K562 (cell line): ENCODE measurements around the gene TMEM191B. TPM values are rescaled to one million over a fixed set of nuclear protein-coding genes. Genes with fewer than 3 reads are reported as not detected.
"Not testable (repeated sequence)": the region's sequence is repeated elsewhere in the genome, so short reads cannot be mapped to it uniquely, and the experiment has no call there.

Experiments
- ATAC-seq: fragments of 200-7000 bp; cut with Tn5 transposase; 3 replicates; pipeline ENCODE4 v1.9.1; 2020; ENCODE audit warnings: moderate library complexity
- BruUV-seq: library from RNA; stranded (reverse); fragments of 400-500 nt; replicated peaks from 2 replicates; lab custom pipeline; 2021; lab: Mats Ljungman, UMichigan
- CTCF ChIA-PET: fragments of 300-600 bp; formaldehyde crosslinking; extraction: SDS; loops from one replicate; lab custom pipeline; 2021; ENCODE audit warnings: low intra/inter-chr PET ratio; lab: Yijun Ruan, JAX
- POLR2A ChIA-PET: fragments of 300-600, 350-650 bp; sonication (Branson Sonifier 250); formaldehyde crosslinking; extraction: SDS; loops from one replicate; lab custom pipeline; 2021; ENCODE audit warnings: antibody characterized with exemption, inconsistent platforms; lab: Yijun Ruan, JAX
- DNase-seq, 4 experiments: peaks; one replicate each; pipeline versions ENCODE4 v3.0.0 to v3.0.0-alpha.2; 2011 to 2018; ENCODE audit warnings: low spot score in 3 of 4, mixed read lengths in 3 of 4; ENCODE audit errors: extremely low read depth in 1 of 4
- FAIRE-seq: peaks from 2 replicates; lab custom pipeline; 2011; peaks lifted over from hg19 to GRCh38; lab: Jason Lieb, UNC
- H2AFZ ChIP-seq: 2 replicates; pipeline ENCODE4 v1.6.0; 2011; ENCODE audit warnings: low read depth, low read length, control low read depth, inconsistent platforms
- H3K27ac ChIP-seq: fragments of 200-600 bp; 3 replicates; pipeline ENCODE4 v1.8.0; 2011; ENCODE audit warnings: low read depth, mild to moderate bottlenecking, control low read depth, inconsistent platforms, low read length, moderate library complexity, mixed read lengths; ENCODE audit errors: extremely low read depth
- H3K27me3 ChIP-seq, 2 experiments: fragments of 300-600 bp in 1 of 2; 2 replicates in 1 of 2; 3 replicates in 1 of 2; pipeline versions ENCODE4 v1.6.0 to v1.8.0; 2011; ENCODE audit warnings: inconsistent platforms in 2 of 2, low read length in 2 of 2, mild to moderate bottlenecking in 1 of 2, mixed read lengths in 1 of 2, moderate library complexity in 1 of 2; ENCODE audit not compliant: control insufficient read depth in 2 of 2, insufficient read depth in 2 of 2
- H3K36me3 ChIP-seq: fragments of 300-600 bp; 3 replicates; pipeline ENCODE4 v1.8.0; 2011; ENCODE audit warnings: mild to moderate bottlenecking, low read length, inconsistent platforms; ENCODE audit not compliant: control insufficient read depth, insufficient read depth
- H3K4me1 ChIP-seq, 2 experiments: fragments of 200-600 bp in 1 of 2; replicated peaks in 1 of 2; 2 replicates in 1 of 2; 3 replicates in 1 of 2; pipeline versions ENCODE4 v1.5.1 to v1.8.0; 2011; ENCODE audit warnings: inconsistent platforms in 2 of 2, low read length in 2 of 2, mild to moderate bottlenecking in 1 of 2, mixed read lengths in 1 of 2, moderate library complexity in 1 of 2; ENCODE audit not compliant: control insufficient read depth in 2 of 2, insufficient read depth in 2 of 2
- H3K4me2 ChIP-seq: 2 replicates; pipeline ENCODE4 v1.6.1; 2011; ENCODE audit warnings: low read length, control low read depth, inconsistent platforms, mixed read lengths; ENCODE audit not compliant: insufficient read depth
- H3K4me3 ChIP-seq: fragments of 200-600 bp; sonication (generic), shearing (Covaris generic); 2 replicates; pipeline ENCODE4 v1.5.1; 2016; ENCODE audit warnings: control low read depth, inconsistent platforms
- H3K79me2 ChIP-seq: fragments of 200-600 bp; 3 replicates; pipeline ENCODE4 v1.8.0; 2011; ENCODE audit warnings: low read length, inconsistent platforms; ENCODE audit not compliant: control insufficient read depth, insufficient read depth
- H3K9ac ChIP-seq, 2 experiments: 2 replicates each; pipeline versions ENCODE4 v1.6.0 to v1.6.1; 2011; ENCODE audit warnings: low read depth in 2 of 2, low read length in 2 of 2, control low read depth in 1 of 2, inconsistent platforms in 1 of 2, mild to moderate bottlenecking in 1 of 2, mixed read lengths in 1 of 2; ENCODE audit not compliant: insufficient read depth in 1 of 2
- H3K9me1 ChIP-seq: one replicate; pipeline ENCODE4 v1.6.0; 2011; ENCODE audit warnings: inconsistent platforms, mild to moderate bottlenecking, low read length, moderate library complexity; ENCODE audit not compliant: control insufficient read depth, insufficient read depth
- H3K9me3 ChIP-seq: replicated peaks from 2 replicates; pipeline ENCODE4 v1.5.1; 2011; ENCODE audit warnings: low read depth, low read length, inconsistent platforms; ENCODE audit not compliant: control insufficient read depth, insufficient read depth
- H4K20me1 ChIP-seq: replicated peaks from 2 replicates; pipeline ENCODE4 v1.6.1; 2011; ENCODE audit warnings: low read length, inconsistent platforms, mixed read lengths; ENCODE audit not compliant: control insufficient read depth, insufficient read depth
- WGBS: fragments of 100-300 bp; shearing (Covaris generic); methylation state at CpG from one replicate; pipeline ENCODE4 v1.1.6; 2016; ENCODE audit warnings: low coverage, mixed read lengths; ENCODE audit not compliant: insufficient coverage; ENCODE audit errors: missing lambda C conversion rate; 5-methylcytosine and 5-hydroxymethylcytosine counted together
- in situ Hi-C: fragments of 300-500 bp; cut with MboI; formaldehyde crosslinking; loops from 4 replicates; pipeline ENCODE4 v1.15.0; 2018; ENCODE audit warnings: inconsistent platforms, mixed read lengths
- intact Hi-C: fragments of 100-400 bp; cut with micrococcal nuclease; formaldehyde crosslinking; loops from 2 replicates; pipeline ENCODE4 v1.14.2; 2022
- polyA plus RNA-seq, 8 experiments: library from polyadenylated mRNA; depleted of rRNA in 4 of 8; stranded (reverse) in 5 of 8; unstranded in 3 of 8; fragments of >200 nt; fragmentation: Nextera tagmentation in 2 of 8; fragmentation: Illumina TruSeq in 1 of 8; extraction: Ambion mirVana in 2 of 8; extraction: Trizol in 1 of 8; gene quantifications; 2 replicates each; pipeline versions ENCODE4 v1.2.1 to v1.2.3, GENCODE V29; 2011 to 2014; ENCODE audit warnings: inconsistent platforms in 1 of 8, missing spikeins in 1 of 8
- total RNA-seq, 7 experiments: library from RNA; depleted of rRNA in 6 of 7; stranded (reverse); fragments of >200 nt in 6 of 7; fragmentation: Illumina TruSeq in 2 of 7; extraction: Trizol in 2 of 7; gene quantifications; 2 replicates each; pipeline versions ENCODE4 v1.2.1 to v1.2.3, GENCODE V29; 2011 to 2021; ENCODE audit warnings: low replicate concordance in 1 of 7
- TF ChIP-seq, protein P1 (sequence below): sonication (generic); formaldehyde crosslinking; IDR thresholded peaks from 2 replicates; pipeline ENCODE4 v1.8.1; 2023; ENCODE audit warnings: mild to moderate bottlenecking, missing genetic modification reagents
- TF ChIP-seq, protein P2 (sequence below), 2 experiments: fragments of 450-650 bp in 1 of 2; sonication (generic) in 1 of 2; formaldehyde crosslinking; conservative IDR thresholded peaks; 2 replicates each; pipeline versions ENCODE4 v1.4.0 to v1.8.1; 2020 to 2022; ENCODE audit warnings: mild to moderate bottlenecking in 1 of 2, missing genetic modification reagents in 1 of 2
- TF ChIP-seq, protein P3 (sequence below): sonication (generic); formaldehyde crosslinking; IDR thresholded peaks from 2 replicates; pipeline ENCODE4 v1.8.1; 2023; ENCODE audit warnings: mild to moderate bottlenecking, missing genetic modification reagents

The TMEM191B gene
- total and polyA plus RNA-seq, 9 of the 15 experiments (the other 6 are each of a cell fraction or from before 2014, with no cell fraction given): 0.61 to 3.9 (median 0.65) TPM; not detected in 4

DNA sequence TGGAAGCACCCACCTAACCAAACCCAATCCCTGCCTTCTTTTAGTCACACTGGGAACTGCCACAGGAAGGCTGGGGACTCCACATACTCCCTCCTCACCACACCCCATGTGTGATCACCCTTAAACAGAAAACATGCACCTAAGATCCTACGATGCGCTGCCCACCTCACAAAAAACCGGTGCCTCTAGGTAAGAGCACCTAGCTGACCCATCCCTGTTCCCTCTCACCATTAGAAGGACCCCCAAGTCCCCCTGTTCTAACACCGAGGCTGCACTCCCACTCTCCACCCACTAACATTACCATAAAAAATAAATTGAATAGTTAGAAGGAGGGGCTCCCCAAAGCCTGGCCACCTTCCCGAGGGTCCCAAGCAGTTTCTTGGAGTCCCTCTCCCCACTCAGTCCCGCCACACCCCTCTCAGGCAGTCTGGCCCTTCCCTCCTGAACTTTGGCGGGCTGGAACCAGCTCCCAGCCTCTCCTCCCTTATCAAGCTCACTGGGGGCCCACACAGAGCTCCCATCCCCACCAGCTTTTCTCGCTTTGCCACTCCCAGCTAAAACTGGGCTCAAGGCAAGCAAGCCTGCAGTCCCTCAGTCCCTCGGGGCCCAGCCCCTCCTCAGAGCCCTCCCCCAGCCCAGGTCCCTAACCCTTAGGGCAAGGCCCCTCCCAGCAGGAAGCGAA lies 46.0 kb downstream of the TMEM191B start:
- BruUV-seq, H3K79me2 ChIP-seq, H3K27me3 ChIP-seq, H3K9me3 ChIP-seq, DNase-seq, FAIRE-seq, H2AFZ ChIP-seq, H4K20me1 ChIP-seq, intact Hi-C loops, CTCF ChIA-PET, POLR2A ChIA-PET, H3K36me3 ChIP-seq, H3K9me1 ChIP-seq, in situ Hi-C loops, H3K4me1 ChIP-seq, H3K4me3 ChIP-seq, H3K4me2 ChIP-seq, H3K27ac ChIP-seq: not testable (repeated sequence)
- 43% methylated on average over 7 of the region's 10 CpGs for WGBS
- peak overlapping the region in 1 of 2 experiments; percentile 83; a peak in 1 of 4 replicates for H3K9ac ChIP-seq
- peak; percentile 39 for ATAC-seq
- TF ChIP-seq, protein P1, sequence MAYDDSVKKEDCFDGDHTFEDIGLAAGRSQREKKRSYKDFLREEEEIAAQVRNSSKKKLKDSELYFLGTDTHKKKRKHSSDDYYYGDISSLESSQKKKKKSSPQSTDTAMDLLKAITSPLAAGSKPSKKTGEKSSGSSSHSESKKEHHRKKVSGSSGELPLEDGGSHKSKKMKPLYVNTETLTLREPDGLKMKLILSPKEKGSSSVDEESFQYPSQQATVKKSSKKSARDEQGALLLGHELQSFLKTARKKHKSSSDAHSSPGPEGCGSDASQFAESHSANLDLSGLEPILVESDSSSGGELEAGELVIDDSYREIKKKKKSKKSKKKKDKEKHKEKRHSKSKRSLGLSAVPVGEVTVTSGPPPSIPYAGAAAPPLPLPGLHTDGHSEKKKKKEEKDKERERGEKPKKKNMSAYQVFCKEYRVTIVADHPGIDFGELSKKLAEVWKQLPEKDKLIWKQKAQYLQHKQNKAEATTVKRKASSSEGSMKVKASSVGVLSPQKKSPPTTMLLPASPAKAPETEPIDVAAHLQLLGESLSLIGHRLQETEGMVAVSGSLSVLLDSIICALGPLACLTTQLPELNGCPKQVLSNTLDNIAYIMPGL: 0 out of 2 replicates have a peak, but pooled peaks have one; percentile 52
- TF ChIP-seq, protein P2, sequence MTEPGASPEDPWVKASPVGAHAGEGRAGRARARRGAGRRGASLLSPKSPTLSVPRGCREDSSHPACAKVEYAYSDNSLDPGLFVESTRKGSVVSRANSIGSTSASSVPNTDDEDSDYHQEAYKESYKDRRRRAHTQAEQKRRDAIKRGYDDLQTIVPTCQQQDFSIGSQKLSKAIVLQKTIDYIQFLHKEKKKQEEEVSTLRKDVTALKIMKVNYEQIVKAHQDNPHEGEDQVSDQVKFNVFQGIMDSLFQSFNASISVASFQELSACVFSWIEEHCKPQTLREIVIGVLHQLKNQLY (CRISPR knock-in tag; conservative IDR thresholded peaks at IDR 0.05): peak in 1 of 2 experiments; percentile 68; a peak in 1 of 4 replicates
- TF ChIP-seq, protein P3, sequence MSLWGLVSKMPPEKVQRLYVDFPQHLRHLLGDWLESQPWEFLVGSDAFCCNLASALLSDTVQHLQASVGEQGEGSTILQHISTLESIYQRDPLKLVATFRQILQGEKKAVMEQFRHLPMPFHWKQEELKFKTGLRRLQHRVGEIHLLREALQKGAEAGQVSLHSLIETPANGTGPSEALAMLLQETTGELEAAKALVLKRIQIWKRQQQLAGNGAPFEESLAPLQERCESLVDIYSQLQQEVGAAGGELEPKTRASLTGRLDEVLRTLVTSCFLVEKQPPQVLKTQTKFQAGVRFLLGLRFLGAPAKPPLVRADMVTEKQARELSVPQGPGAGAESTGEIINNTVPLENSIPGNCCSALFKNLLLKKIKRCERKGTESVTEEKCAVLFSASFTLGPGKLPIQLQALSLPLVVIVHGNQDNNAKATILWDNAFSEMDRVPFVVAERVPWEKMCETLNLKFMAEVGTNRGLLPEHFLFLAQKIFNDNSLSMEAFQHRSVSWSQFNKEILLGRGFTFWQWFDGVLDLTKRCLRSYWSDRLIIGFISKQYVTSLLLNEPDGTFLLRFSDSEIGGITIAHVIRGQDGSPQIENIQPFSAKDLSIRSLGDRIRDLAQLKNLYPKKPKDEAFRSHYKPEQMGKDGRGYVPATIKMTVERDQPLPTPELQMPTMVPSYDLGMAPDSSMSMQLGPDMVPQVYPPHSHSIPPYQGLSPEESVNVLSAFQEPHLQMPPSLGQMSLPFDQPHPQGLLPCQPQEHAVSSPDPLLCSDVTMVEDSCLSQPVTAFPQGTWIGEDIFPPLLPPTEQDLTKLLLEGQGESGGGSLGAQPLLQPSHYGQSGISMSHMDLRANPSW (CRISPR knock-in tag): 0 out of 2 replicates have a peak, but pooled peaks have one; percentile 38

DNA sequence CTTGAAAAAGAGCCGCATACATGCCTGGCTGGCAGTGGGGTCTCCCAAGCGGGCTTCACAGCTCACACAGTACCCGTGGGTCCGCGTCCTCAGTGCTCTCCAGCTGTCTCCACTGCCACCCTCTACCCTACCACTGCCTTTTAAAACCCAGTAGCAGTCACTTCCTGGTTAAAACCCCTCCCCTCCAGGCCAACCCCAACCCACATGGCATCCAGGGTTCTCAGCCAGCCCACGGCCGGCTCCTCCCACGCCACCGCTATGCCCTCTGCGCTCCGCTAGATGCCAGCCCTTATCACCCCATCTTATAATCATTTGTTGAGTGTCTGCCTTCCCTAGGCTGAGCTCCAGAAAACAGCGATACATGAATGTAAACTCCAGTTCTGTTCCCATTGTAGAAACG lies 47.0 kb downstream of the TMEM191B start:
- in situ Hi-C loops, H3K27ac ChIP-seq, DNase-seq, CTCF ChIA-PET, H4K20me1 ChIP-seq, intact Hi-C loops, H3K9ac ChIP-seq, H3K27me3 ChIP-seq, H2AFZ ChIP-seq, BruUV-seq, H3K9me3 ChIP-seq, H3K4me3 ChIP-seq, H3K9me1 ChIP-seq, H3K36me3 ChIP-seq, H3K79me2 ChIP-seq, POLR2A ChIA-PET, ATAC-seq, H3K4me2 ChIP-seq, FAIRE-seq, H3K4me1 ChIP-seq: not testable (repeated sequence)
- no CpG with 5 or more reads among the region's 13 CpGs for WGBS
